Occipital lobe (tissue), 2 donors: ENCODE results near the gene C1GALT1C1. TPM values are rescaled to one million over a fixed set of nuclear protein-coding genes. Genes with fewer than 3 reads are reported as not detected.
"Not testable (repeated sequence)": the region's sequence is repeated elsewhere in the genome, so short reads cannot be mapped to it uniquely, and the experiment has no call there.

Source experiments
- DNase-seq: peaks from one replicate; lab custom pipeline; 2025; lab: John Stamatoyannopoulos, UW
- total RNA-seq: library from RNA; depleted of rRNA; stranded (reverse); fragments of >200 nt; gene quantifications from one replicate; pipeline ENCODE4 v1.2.3, GENCODE V29; 2014

Gene C1GALT1C1
- 16.2 TPM for total RNA-seq

- peak; percentile 88 for DNase-seq
Observed at GRCh38 chrX:120629667-120630537, at the start of gene C1GALT1C1. TSS of gene C1GALT1C1 (minus strand) at chrX:120630054. CDS start at chrX:120627166, 2,888 bp downstream.

- no peak for DNase-seq
Observed at GRCh38 chrX:120677004-120677652, 47.3 kb upstream of the C1GALT1C1 start.

- no peak for DNase-seq
Observed at GRCh38 chrX:120672841-120673530, 43.1 kb upstream of the C1GALT1C1 start.

GRCh38 chrX:120672389-120672788 is 42.5 kb upstream of the C1GALT1C1 start:
- DNase-seq: no peak

- no peak for DNase-seq
Observed at GRCh38 chrX:120671963-120672362, 42.1 kb upstream of the C1GALT1C1 start.

- DNase-seq: no peak
Observed at GRCh38 chrX:120668357-120668756, 38.5 kb upstream of the C1GALT1C1 start.

- not testable (repeated sequence) for DNase-seq
Observed at GRCh38 chrX:120664535-120664934, 34.7 kb upstream of the C1GALT1C1 start.

- DNase-seq: no peak
Observed at GRCh38 chrX:120664081-120664480, 34.2 kb upstream of the C1GALT1C1 start.

GRCh38 chrX:120662662-120663061 is 32.8 kb upstream of the C1GALT1C1 start:
- no peak for DNase-seq

GRCh38 chrX:120660637-120661036 is 30.8 kb upstream of the C1GALT1C1 start:
- no peak for DNase-seq

GRCh38 chrX:120653000-120653399 is 23.1 kb upstream of the C1GALT1C1 start:
- DNase-seq: no peak

GRCh38 chrX:120652256-120652655 is 22.4 kb upstream of the C1GALT1C1 start:
- DNase-seq: not testable (repeated sequence)

GRCh38 chrX:120647127-120647526 is 17.3 kb upstream of the C1GALT1C1 start:
- DNase-seq: no peak

GRCh38 chrX:120642871-120643270 is 13.0 kb upstream of the C1GALT1C1 start:
- no peak for DNase-seq

GRCh38 chrX:120638619-120639018 is 8.8 kb upstream of the C1GALT1C1 start:
- DNase-seq: no peak

- no peak for DNase-seq
Observed at GRCh38 chrX:120625371-120625770, 4.5 kb downstream of the C1GALT1C1 start.

GRCh38 chrX:120617996-120618630 is 11.7 kb downstream of the C1GALT1C1 start:
- DNase-seq: no peak

- no peak for DNase-seq
Observed at GRCh38 chrX:120614816-120615215, 15.0 kb downstream of the C1GALT1C1 start.

- no peak for DNase-seq
Observed at GRCh38 chrX:120612086-120612485, 17.8 kb downstream of the C1GALT1C1 start.

- no peak for DNase-seq
Observed at GRCh38 chrX:120604361-120604782, 25.5 kb downstream of the C1GALT1C1 start.

GRCh38 chrX:120603707-120604360 is 26.0 kb downstream of the C1GALT1C1 start, which contains the start of gene MCTS1:
TSS of gene MCTS1 (plus strand) at chrX:120604101. CDS start at chrX:120604237, 136 bp downstream.
- DNase-seq: peak; percentile 70
